ENCODE measurements around the gene RAB8A.

GRCh38 chr19:16068696-16069259 lies 42.9 kb upstream of the RAB8A start:
- TF ChIP-seq ATF3 (IDR thresholded peaks at IDR 0.05) (no peak), ATF3 (CRISPR knock-in tag; conservative IDR thresholded peaks at IDR 0.05) (no peak), ZFX (CRISPR knock-in tag; IDR thresholded peaks at IDR 0.05) (no peak), ZNF766 (CRISPR knock-in tag; conservative IDR thresholded peaks at IDR 0.05) (no peak), ZNF384 (IDR thresholded peaks at IDR 0.05; ENCODE audit: low read depth, low read length) (no peak), SETDB1 (IDR thresholded peaks at IDR 0.05; ENCODE audit: low read length) (no peak), CTCF (IDR thresholded peaks at IDR 0.05 in 2 of 3, conservative IDR thresholded peaks at IDR 0.05 in 1 of 3; ENCODE audit: insufficient read depth in 2 of 3, low read depth in 1 of 3, low read length in 3 of 3) (no peak), ZNF146 (CRISPR knock-in tag; IDR thresholded peaks at IDR 0.05; ENCODE audit: unreplicated experiment) (no peak)
